K562 (cell line): ENCODE measurements around the gene MYOC. TPM values are rescaled to one million over a fixed set of nuclear protein-coding genes. Genes with fewer than 3 reads are reported as not detected.

ENCODE experiments used
- ATF1 ChIP-seq, 2 experiments: fragments of 450-650 bp in 1 of 2; IDR thresholded peaks; 2 replicates each; pipeline ENCODE4 v1.6.1; 2016; ENCODE audit warnings: missing compliant biosample characterization in 1 of 2, missing genetic modification characterization in 1 of 2
- BCOR ChIP-seq: fragments of 450-650 bp; IDR thresholded peaks from 2 replicates; pipeline ENCODE4 v1.6.1; 2016
- BRD9 ChIP-seq: fragments of 450-650 bp; IDR thresholded peaks from 2 replicates; pipeline ENCODE4 v1.6.1; 2018; ENCODE audit warnings: low read depth; ENCODE audit not compliant: partially characterized antibody
- BRF1 ChIP-seq: IDR thresholded peaks from 3 replicates; pipeline ENCODE4 v1.6.1; 2011; ENCODE audit warnings: borderline replicate concordance, mild to moderate bottlenecking; ENCODE audit not compliant: insufficient read length; ENCODE audit errors: extremely low read depth
- CC2D1A ChIP-seq: fragments of 450-650 bp; IDR thresholded peaks from 2 replicates; pipeline ENCODE4 v1.6.1; 2017; ENCODE audit warnings: mild to moderate bottlenecking
- CTCF ChIP-seq, 3 experiments: IDR thresholded peaks in 2 of 3; conservative IDR thresholded peaks in 1 of 3; 2 replicates each; pipeline ENCODE4 v1.5.1; 2011 to 2012; ENCODE audit warnings: low read length in 3 of 3, mild to moderate bottlenecking in 3 of 3, control low read depth in 2 of 3, improper control_type of control experiment in 1 of 3, inconsistent platforms in 1 of 3, low read depth in 1 of 3, mixed read lengths in 1 of 3, moderate library complexity in 1 of 3; ENCODE audit not compliant: insufficient read depth in 2 of 3
- DNMT1 ChIP-seq: fragments of 450-650 bp; IDR thresholded peaks from 2 replicates; pipeline ENCODE4 v1.6.1; 2016; ENCODE audit warnings: antibody characterized with exemption, mild to moderate bottlenecking
- E2F4 ChIP-seq: sonication (generic); formaldehyde crosslinking; IDR thresholded peaks from 2 replicates; pipeline ENCODE4 v1.8.0; 2022; ENCODE audit warnings: mild to moderate bottlenecking, low read depth, missing genetic modification reagents
- HNRNPLL ChIP-seq: fragments of 200-400 bp; formaldehyde crosslinking; IDR thresholded peaks from 2 replicates; pipeline ENCODE4 v1.6.1; 2017; ENCODE audit warnings: low read length, low read depth, mild to moderate bottlenecking; ENCODE audit not compliant: poor library complexity, severe bottlenecking
- LEF1 ChIP-seq: fragments of 450-650 bp; IDR thresholded peaks from 2 replicates; pipeline ENCODE4 v1.6.1; 2016; ENCODE audit warnings: mild to moderate bottlenecking
- PTBP1 ChIP-seq: fragments of 200-400 bp; formaldehyde crosslinking; IDR thresholded peaks from 2 replicates; pipeline ENCODE4 v1.6.1; 2017; ENCODE audit warnings: low read depth, low read length
- RAD21 ChIP-seq, 2 experiments: fragments of 250-450 bp in 1 of 2; fragments of 450-650 bp in 1 of 2; sonication (Bioruptor Pico) in 1 of 2; formaldehyde crosslinking in 1 of 2; IDR thresholded peaks in 1 of 2; conservative IDR thresholded peaks in 1 of 2; 2 replicates each; pipeline versions ENCODE4 v1.4.0 to v1.8.0; 2020 to 2022; ENCODE audit warnings: mild to moderate bottlenecking in 2 of 2, moderate library complexity in 1 of 2
- RBM25 ChIP-seq: fragments of 200-400 bp; formaldehyde crosslinking; IDR thresholded peaks from 2 replicates; pipeline ENCODE4 v1.6.1; 2018; ENCODE audit warnings: low read length, low read depth, moderate library complexity; ENCODE audit not compliant: severe bottlenecking
- SMAD3 ChIP-seq: fragments of 450-650 bp; formaldehyde crosslinking; conservative IDR thresholded peaks from 2 replicates; pipeline ENCODE4 v1.4.0; 2020; ENCODE audit warnings: mild to moderate bottlenecking
- SMC3 ChIP-seq: conservative IDR thresholded peaks from 2 replicates; pipeline ENCODE4 v1.6.1; 2011; ENCODE audit warnings: low read depth, low read length, improper control_type of control experiment; ENCODE audit not compliant: insufficient read depth
- SRSF1 ChIP-seq: fragments of 200-400 bp; formaldehyde crosslinking; IDR thresholded peaks from 2 replicates; pipeline ENCODE4 v1.6.1; 2017; ENCODE audit warnings: mild to moderate bottlenecking, low read depth, low read length, moderate library complexity
- SRSF3 ChIP-seq: fragments of 200-400 bp; formaldehyde crosslinking; IDR thresholded peaks from 2 replicates; pipeline ENCODE4 v1.6.1; 2016; ENCODE audit warnings: mild to moderate bottlenecking, low read length, moderate library complexity; ENCODE audit not compliant: insufficient read depth
- TEAD1 ChIP-seq, 2 experiments: fragments of 450-650 bp in 1 of 2; sonication (generic) in 1 of 2; formaldehyde crosslinking; IDR thresholded peaks; 2 replicates each; pipeline versions ENCODE4 v1.4.0 to v1.8.0; 2020 to 2022; ENCODE audit warnings: mild to moderate bottlenecking in 2 of 2, missing genetic modification reagents in 1 of 2
- TGIF2 ChIP-seq: sonication (generic); formaldehyde crosslinking; IDR thresholded peaks from 2 replicates; pipeline ENCODE4 v1.8.1; 2022; ENCODE audit warnings: mild to moderate bottlenecking, missing genetic modification reagents, moderate library complexity
- ZNF830 ChIP-seq: fragments of 250-450 bp; sonication (Bioruptor Pico); IDR thresholded peaks from 2 replicates; pipeline ENCODE4 v1.5.0; 2021; ENCODE audit warnings: mild to moderate bottlenecking
- polyA plus RNA-seq, 8 experiments: library from polyadenylated mRNA; depleted of rRNA in 4 of 8; stranded (reverse) in 5 of 8; unstranded in 3 of 8; fragments of >200 nt; fragmentation: Nextera tagmentation in 2 of 8; fragmentation: Illumina TruSeq in 1 of 8; extraction: Ambion mirVana in 2 of 8; extraction: Trizol in 1 of 8; gene quantifications; 2 replicates each; pipeline versions ENCODE4 v1.2.1 to v1.2.3, GENCODE V29; 2011 to 2014; ENCODE audit warnings: inconsistent platforms in 1 of 8, missing spikeins in 1 of 8
- total RNA-seq, 7 experiments: library from RNA; depleted of rRNA in 6 of 7; stranded (reverse); fragments of >200 nt in 6 of 7; fragmentation: Illumina TruSeq in 2 of 7; extraction: Trizol in 2 of 7; gene quantifications; 2 replicates each; pipeline versions ENCODE4 v1.2.1 to v1.2.3, GENCODE V29; 2011 to 2021; ENCODE audit warnings: low replicate concordance in 1 of 7
- TF ChIP-seq, protein P1 (sequence below): fragments of 450-650 bp; IDR thresholded peaks from 2 replicates; pipeline ENCODE4 v1.6.1; 2014; ENCODE audit warnings: low read depth, mild to moderate bottlenecking, moderate library complexity, borderline replicate concordance

Gene MYOC
- total and polyA plus RNA-seq, 9 of the 15 experiments (the other 6 are each of a cell fraction or from before 2014, with no cell fraction given), result not detected

GRCh38 chr1:171644805-171645483 is 7.5 kb downstream of the MYOC start (continued):
- TF ChIP-seq HNRNPLL (no peak), CC2D1A (peak; percentile 59; the same call in 1 of the 2 replicates), SRSF3 (no peak), PTBP1 (0 out of 2 replicates have a peak, but pooled peaks have one; percentile 80), RBM25 (peak; percentile 98), RAD21 (CRISPR knock-in tag; conservative IDR thresholded peaks at IDR 0.05 in 1 of 2, IDR thresholded peaks at IDR 0.05 in 1 of 2) (peak; percentile 74 to 92), TEAD1 (CRISPR knock-in tag; IDR thresholded peaks at IDR 0.05) (0 out of 4 replicates have a peak, but pooled peaks of 1 of the 2 experiments have one; percentile 48), CTCF (IDR thresholded peaks at IDR 0.05 in 2 of 3, conservative IDR thresholded peaks at IDR 0.05 in 1 of 3; ENCODE audit: insufficient read depth in 2 of 3, low read depth in 1 of 3, low read length in 3 of 3) (peak; percentile 92 to 96 (median 95)), ZNF830 (CRISPR knock-in tag) (no peak), SRSF1 (no peak), ATF1 (CRISPR knock-in tag; IDR thresholded peaks at IDR 0.05) (no peak), ATF1 (tag; IDR thresholded peaks at IDR 0.05) (peak; percentile 46; the same call in 1 of the 2 replicates), LEF1 (peak; percentile 40; the same call in 1 of the 2 replicates), E2F4 (CRISPR knock-in tag) (0 out of 2 replicates have a peak, but pooled peaks have one; percentile 70), SMAD3 (no peak), BRD9 (peak; percentile 50), DNMT1 (no peak), TGIF2 (CRISPR knock-in tag) (no peak), SMC3 (peak; percentile 89), BRF1 (no peak), BCOR (peak; percentile 99)
- TF ChIP-seq, protein P1, sequence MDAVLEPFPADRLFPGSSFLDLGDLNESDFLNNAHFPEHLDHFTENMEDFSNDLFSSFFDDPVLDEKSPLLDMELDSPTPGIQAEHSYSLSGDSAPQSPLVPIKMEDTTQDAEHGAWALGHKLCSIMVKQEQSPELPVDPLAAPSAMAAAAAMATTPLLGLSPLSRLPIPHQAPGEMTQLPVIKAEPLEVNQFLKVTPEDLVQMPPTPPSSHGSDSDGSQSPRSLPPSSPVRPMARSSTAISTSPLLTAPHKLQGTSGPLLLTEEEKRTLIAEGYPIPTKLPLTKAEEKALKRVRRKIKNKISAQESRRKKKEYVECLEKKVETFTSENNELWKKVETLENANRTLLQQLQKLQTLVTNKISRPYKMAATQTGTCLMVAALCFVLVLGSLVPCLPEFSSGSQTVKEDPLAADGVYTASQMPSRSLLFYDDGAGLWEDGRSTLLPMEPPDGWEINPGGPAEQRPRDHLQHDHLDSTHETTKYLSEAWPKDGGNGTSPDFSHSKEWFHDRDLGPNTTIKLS, result peak; percentile 37; the same call in 1 of the 2 replicates
